Skin epidermis (tissue), 12 donors: Measurements from ENCODE around the gene GNA14.

Source experiments
- H3K27ac ChIP-seq, 21 experiments: fragments of 200-600 bp; sonication (generic) in 11 of 21; one replicate each; pipeline ENCODE4 v1.5.0; 2020; ENCODE audit warnings: mild to moderate bottlenecking in 3 of 21, inconsistent platforms in 2 of 21, moderate library complexity in 2 of 21
- H3K4me3 ChIP-seq, 7 experiments: fragments of 200-600 bp; sonication (generic) in 2 of 7; one replicate each; pipeline ENCODE4 v1.5.0; 2020; ENCODE audit warnings: inconsistent platforms in 2 of 7, mild to moderate bottlenecking in 2 of 7, moderate library complexity in 1 of 7

Gene GNA14

GRCh38 chr9:77546376-77546950 lies 101.7 kb downstream of the GNA14 start:
- Histone ChIP-seq H3K27ac (no peak overlapping the region), H3K4me3 (no peak overlapping the region)

GRCh38 chr9:77544546-77544945 lies 103.6 kb downstream of the GNA14 start:
- H3K27ac ChIP-seq = no peak overlapping the region
- no peak overlapping the region for H3K4me3 ChIP-seq

GRCh38 chr9:77543131-77543822 lies 104.8 kb downstream of the GNA14 start:
- no peak overlapping the region for H3K4me3 ChIP-seq
- no peak overlapping the region for H3K27ac ChIP-seq

GRCh38 chr9:77541600-77541999 lies 106.5 kb downstream of the GNA14 start:
- Histone ChIP-seq H3K27ac (no peak overlapping the region), H3K4me3 (no peak overlapping the region)

GRCh38 chr9:77541055-77541454 lies 107.1 kb downstream of the GNA14 start:
- Histone ChIP-seq H3K27ac (no peak overlapping the region), H3K4me3 (no peak overlapping the region)

GRCh38 chr9:77534376-77535057 lies 113.6 kb downstream of the GNA14 start:
- H3K4me3 ChIP-seq = no peak overlapping the region
- no peak overlapping the region for H3K27ac ChIP-seq

GRCh38 chr9:77533671-77534070 lies 114.5 kb downstream of the GNA14 start:
- H3K27ac ChIP-seq = no peak overlapping the region
- H3K4me3 ChIP-seq = no peak overlapping the region

GRCh38 chr9:77532607-77533006 lies 115.5 kb downstream of the GNA14 start:
- H3K4me3 ChIP-seq = no peak overlapping the region
- no peak overlapping the region for H3K27ac ChIP-seq

GRCh38 chr9:77531400-77531799 lies 116.7 kb downstream of the GNA14 start:
- no peak overlapping the region for H3K27ac ChIP-seq
- no peak overlapping the region for H3K4me3 ChIP-seq

- Histone ChIP-seq H3K4me3 (no peak overlapping the region), H3K27ac (no peak overlapping the region)
Observed at GRCh38 chr9:77523891-77524290, 124.2 kb downstream of the GNA14 start.

- Histone ChIP-seq H3K4me3 (no peak overlapping the region), H3K27ac (no peak overlapping the region)
Observed at GRCh38 chr9:77521091-77521490, 127.0 kb downstream of the GNA14 start.

GRCh38 chr9:77518688-77519087 lies 129.4 kb downstream of the GNA14 start:
- H3K27ac ChIP-seq = no peak overlapping the region
- no peak overlapping the region for H3K4me3 ChIP-seq

- Histone ChIP-seq H3K4me3 (no peak overlapping the region), H3K27ac (no peak overlapping the region)
Observed at GRCh38 chr9:77516781-77517180, 131.3 kb downstream of the GNA14 start.

- Histone ChIP-seq H3K4me3 (no peak overlapping the region), H3K27ac (peak overlapping the region in 1 of 21 experiments; percentile 50)
Observed at GRCh38 chr9:77514886-77515711, 133.0 kb downstream of the GNA14 start.

GRCh38 chr9:77513457-77513856 lies 134.7 kb downstream of the GNA14 start:
- Histone ChIP-seq H3K4me3 (no peak overlapping the region), H3K27ac (no peak overlapping the region)

- Histone ChIP-seq H3K27ac (no peak overlapping the region), H3K4me3 (no peak overlapping the region)
Observed at GRCh38 chr9:77512876-77513275, 135.2 kb downstream of the GNA14 start.

- H3K4me3 ChIP-seq = no peak overlapping the region
- H3K27ac ChIP-seq = no peak overlapping the region
Observed at GRCh38 chr9:77511525-77511924, 136.6 kb downstream of the GNA14 start.

- Histone ChIP-seq H3K27ac (no peak overlapping the region), H3K4me3 (no peak overlapping the region)
Observed at GRCh38 chr9:77510666-77511065, 137.5 kb downstream of the GNA14 start.

GRCh38 chr9:77508396-77508795 lies 139.7 kb downstream of the GNA14 start:
- Histone ChIP-seq H3K27ac (no peak overlapping the region), H3K4me3 (no peak overlapping the region)

GRCh38 chr9:77507212-77507961 lies 140.7 kb downstream of the GNA14 start:
- Histone ChIP-seq H3K27ac (no peak overlapping the region), H3K4me3 (no peak overlapping the region)
